SU-DHL-6 (cell line): ENCODE data around the gene SDK1.

Experiments used
- H2AFZ ChIP-seq: fragments of 200-600 bp; sonication (generic); 2 replicates; pipeline ENCODE4 v1.6.1; 2014; ENCODE audit warnings: low read depth, mild to moderate bottlenecking, moderate library complexity, mixed read lengths, antibody characterized with exemption, low read length; ENCODE audit not compliant: severe bottlenecking
- H3F3A ChIP-seq: fragments of 200-600 bp; shearing (Covaris generic); 2 replicates; pipeline ENCODE4 v1.6.0; 2016; ENCODE audit warnings: antibody characterized with exemption, mild to moderate bottlenecking; ENCODE audit not compliant: insufficient read depth
- H3K27ac ChIP-seq: fragments of 200-600 bp; sonication (generic); 2 replicates; pipeline ENCODE4 v1.5.1; 2016; ENCODE audit warnings: low read depth, mild to moderate bottlenecking, low read length, moderate library complexity, mixed read lengths
- H3K27me3 ChIP-seq: fragments of 200-600 bp; sonication (generic), shearing (Covaris generic); 2 replicates; pipeline ENCODE4 v1.6.0; 2014; ENCODE audit warnings: mild to moderate bottlenecking, low read length
- H3K36me3 ChIP-seq: fragments of 200-600 bp; sonication (generic); 2 replicates; pipeline ENCODE4 v1.6.1; 2014; ENCODE audit warnings: mild to moderate bottlenecking, low read length, mixed read lengths
- H3K4me2 ChIP-seq: fragments of 300-600, 200-600 bp; shearing (Covaris generic), sonication (generic); 2 replicates; pipeline ENCODE4 v1.6.0; 2014; ENCODE audit warnings: low read length, low read depth, mild to moderate bottlenecking; ENCODE audit not compliant: poor library complexity, severe bottlenecking
- H3K4me3 ChIP-seq: fragments of 200-600 bp; sonication (generic); 2 replicates; pipeline ENCODE4 v1.5.1; 2014; ENCODE audit warnings: antibody characterized with exemption, low read length, mild to moderate bottlenecking, mixed read lengths; ENCODE audit not compliant: insufficient read depth, poor library complexity, severe bottlenecking
- H3K79me2 ChIP-seq: fragments of 200-600 bp; sonication (generic); 2 replicates; pipeline ENCODE4 v1.6.1; 2014; ENCODE audit warnings: mild to moderate bottlenecking, low read length, moderate library complexity; ENCODE audit not compliant: insufficient read depth
- H3K9ac ChIP-seq: fragments of 200-600 bp; sonication (generic); 2 replicates; pipeline ENCODE4 v1.7.0; 2014; ENCODE audit warnings: mild to moderate bottlenecking, low read length
- H3K9me2 ChIP-seq: fragments of 200-600 bp; sonication (generic); replicated peaks from 2 replicates; pipeline ENCODE4 v1.6.1; 2014; ENCODE audit warnings: low read length; ENCODE audit not compliant: insufficient read depth
- H3K9me3 ChIP-seq: fragments of 200-600 bp; sonication (generic); 2 replicates; pipeline ENCODE4 v1.6.1; 2014; ENCODE audit warnings: low read length, mixed read lengths; ENCODE audit not compliant: insufficient read depth
- H4K20me1 ChIP-seq: fragments of 200-600 bp; sonication (generic); 2 replicates; pipeline ENCODE4 v1.6.1; 2014; ENCODE audit warnings: low read depth, mild to moderate bottlenecking, antibody characterized with exemption, low read length, moderate library complexity, mixed read lengths
- EZH2phosphoT487 ChIP-seq: fragments of 200-600 bp; sonication (generic), shearing (Covaris generic); conservative IDR thresholded peaks from 2 replicates; pipeline ENCODE4 v1.6.1; 2018; ENCODE audit warnings: mild to moderate bottlenecking, antibody characterized with exemption, low read length, moderate library complexity, mixed read lengths
- TF ChIP-seq, protein P1 (sequence below): fragments of 200-600 bp; sonication (generic); IDR thresholded peaks from one replicate; pipeline ENCODE4 v1.5.1; 2017; ENCODE audit warnings: antibody characterized with exemption, mild to moderate bottlenecking, low read length, moderate library complexity; ENCODE audit not compliant: insufficient read depth, poor library complexity, severe bottlenecking

The SDK1 gene

DNA sequence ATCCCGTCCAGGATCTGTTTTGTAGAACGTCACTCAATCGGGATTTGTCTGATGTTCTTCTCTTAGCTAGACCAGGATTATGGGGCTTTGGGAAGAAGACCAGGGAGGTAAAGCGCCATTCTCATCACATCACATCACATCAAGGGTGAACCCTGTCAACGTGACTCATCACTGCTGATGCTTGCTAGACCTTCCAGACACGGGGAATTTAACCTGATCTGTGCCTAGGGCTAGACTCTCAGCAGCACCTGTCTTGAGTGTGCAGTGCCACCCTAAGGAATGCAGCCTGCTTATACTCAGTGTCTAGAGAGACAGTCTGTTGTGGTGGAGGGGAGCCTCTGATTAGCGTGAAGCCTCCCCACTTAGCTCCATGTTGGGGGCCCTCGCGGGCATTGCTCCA lies 702.5 kb downstream of the SDK1 start:
- Histone ChIP-seq H3K4me3 (no peak overlapping the region), H4K20me1 (no peaks in the 10 kb centered on the region), H3K9me2 (no peaks in the 10 kb centered on the region), H3K9me3 (no peaks in the 10 kb centered on the region), H3K27me3 (no peaks in the 10 kb centered on the region), H3K79me2 (no peaks in the 10 kb centered on the region), H3K9ac (no peak overlapping the region), H3K4me2 (no peak overlapping the region), H2AFZ (no peak overlapping the region), H3K36me3 (no peaks in the 10 kb centered on the region), H3K27ac (no peak overlapping the region), H3F3A (no peaks in the 10 kb centered on the region)
- TF ChIP-seq, protein P1, sequence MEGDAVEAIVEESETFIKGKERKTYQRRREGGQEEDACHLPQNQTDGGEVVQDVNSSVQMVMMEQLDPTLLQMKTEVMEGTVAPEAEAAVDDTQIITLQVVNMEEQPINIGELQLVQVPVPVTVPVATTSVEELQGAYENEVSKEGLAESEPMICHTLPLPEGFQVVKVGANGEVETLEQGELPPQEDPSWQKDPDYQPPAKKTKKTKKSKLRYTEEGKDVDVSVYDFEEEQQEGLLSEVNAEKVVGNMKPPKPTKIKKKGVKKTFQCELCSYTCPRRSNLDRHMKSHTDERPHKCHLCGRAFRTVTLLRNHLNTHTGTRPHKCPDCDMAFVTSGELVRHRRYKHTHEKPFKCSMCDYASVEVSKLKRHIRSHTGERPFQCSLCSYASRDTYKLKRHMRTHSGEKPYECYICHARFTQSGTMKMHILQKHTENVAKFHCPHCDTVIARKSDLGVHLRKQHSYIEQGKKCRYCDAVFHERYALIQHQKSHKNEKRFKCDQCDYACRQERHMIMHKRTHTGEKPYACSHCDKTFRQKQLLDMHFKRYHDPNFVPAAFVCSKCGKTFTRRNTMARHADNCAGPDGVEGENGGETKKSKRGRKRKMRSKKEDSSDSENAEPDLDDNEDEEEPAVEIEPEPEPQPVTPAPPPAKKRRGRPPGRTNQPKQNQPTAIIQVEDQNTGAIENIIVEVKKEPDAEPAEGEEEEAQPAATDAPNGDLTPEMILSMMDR: no peak
- TF ChIP-seq EZH2phosphoT487: no peak

DNA sequence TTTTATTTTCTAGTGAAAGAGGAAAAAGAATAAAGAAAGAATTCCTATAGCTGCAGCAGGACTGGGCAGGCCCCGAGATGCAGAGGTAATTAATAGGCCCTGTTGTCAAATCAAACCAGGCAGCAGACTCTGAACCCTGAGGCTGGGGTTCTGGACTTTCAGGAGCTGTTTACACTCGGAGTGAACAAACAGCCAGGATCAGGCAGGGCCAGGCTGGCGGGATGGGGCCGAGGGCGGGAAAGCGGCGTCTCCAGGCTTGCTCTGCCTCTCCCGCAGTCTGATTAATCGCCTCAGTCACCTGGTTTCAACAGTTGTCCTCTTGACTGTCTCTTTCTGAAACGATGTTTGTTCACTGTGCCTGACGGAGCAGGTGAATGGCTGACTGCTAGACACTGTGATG lies 705.6 kb downstream of the SDK1 start:
- H3F3A ChIP-seq: no peaks in the 10 kb centered on the region
- no peaks in the 10 kb centered on the region for H3K27me3 ChIP-seq
- H3K9me2 ChIP-seq: no peaks in the 10 kb centered on the region
- no peak overlapping the region for H3K27ac ChIP-seq
- H3K4me2 ChIP-seq: no peak overlapping the region
- H4K20me1 ChIP-seq: no peaks in the 10 kb centered on the region
- no peaks in the 10 kb centered on the region for H3K79me2 ChIP-seq
- H3K9ac ChIP-seq: no peak overlapping the region
- H3K36me3 ChIP-seq: no peaks in the 10 kb centered on the region
- H2AFZ ChIP-seq: no peak overlapping the region
- no peaks in the 10 kb centered on the region for H3K9me3 ChIP-seq
- H3K4me3 ChIP-seq: no peak overlapping the region
- TF ChIP-seq, protein P1: no peak
- TF ChIP-seq EZH2phosphoT487: no peak

DNA sequence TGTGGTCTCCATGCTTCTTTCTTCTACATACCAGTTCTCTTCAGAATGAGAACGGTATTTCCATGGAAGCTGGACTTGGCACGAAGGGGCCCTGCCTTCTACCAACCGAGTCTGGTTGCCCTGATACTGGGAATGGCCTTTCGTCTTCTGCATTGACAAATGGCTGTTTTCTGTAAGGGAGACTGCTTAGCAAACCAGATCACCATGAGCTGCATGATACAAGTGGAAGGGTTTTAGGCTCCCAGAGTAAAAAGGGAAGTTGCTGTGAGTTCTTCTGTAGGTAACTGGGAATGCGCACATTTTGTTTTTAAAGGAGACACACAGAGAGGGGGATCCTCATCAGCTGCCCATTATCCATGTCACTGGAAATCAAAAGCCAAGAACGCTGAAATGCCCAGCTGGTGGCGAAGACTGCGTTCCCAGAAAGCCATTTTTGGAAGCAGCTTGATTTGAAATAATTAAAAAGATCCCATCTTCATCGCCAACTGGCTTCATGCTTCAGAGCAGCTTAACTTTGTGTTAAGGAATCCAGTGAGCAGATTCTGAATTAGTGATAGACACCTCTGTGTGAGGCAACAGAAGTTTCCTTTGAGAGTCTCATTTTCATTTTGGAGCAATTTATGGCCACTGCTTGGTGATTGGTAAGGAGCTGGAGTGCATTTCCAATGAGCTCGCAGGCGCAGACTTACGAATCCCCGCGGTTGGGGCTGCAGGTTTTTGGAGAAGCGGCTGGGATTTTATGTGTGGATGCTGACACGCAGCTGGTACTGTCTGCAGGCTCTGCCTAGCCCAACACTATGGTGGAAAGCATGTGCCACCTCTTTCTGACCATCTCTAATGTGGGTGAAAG lies 708.4 kb downstream of the SDK1 start:
- Histone ChIP-seq H2AFZ (no peak overlapping the region), H3K79me2 (no peaks in the 10 kb centered on the region), H3K4me2 (no peak overlapping the region), H3K27ac (no peak overlapping the region), H3F3A (no peaks in the 10 kb centered on the region), H3K27me3 (no peaks in the 10 kb centered on the region), H3K4me3 (no peak overlapping the region), H3K9me3 (no peaks in the 10 kb centered on the region), H4K20me1 (no peaks in the 10 kb centered on the region), H3K9me2 (no peaks in the 10 kb centered on the region), H3K36me3 (no peaks in the 10 kb centered on the region), H3K9ac (no peak overlapping the region)
- no peak for TF ChIP-seq EZH2phosphoT487
- TF ChIP-seq, protein P1: no peak
